Endothelial cell of umbilical vein (primary cell): Measurements from ENCODE around the gene PUDP. TPM values are rescaled to one million over a fixed set of nuclear protein-coding genes. Genes with fewer than 3 reads are reported as not detected.
"Not testable (repeated sequence)": the region's sequence is repeated elsewhere in the genome, so short reads cannot be mapped to it uniquely, and the experiment has no call there.

Source experiments
- BruUV-seq: library from RNA; stranded (reverse); fragments of 400-500 nt; replicated peaks from 2 replicates; lab custom pipeline; 2021; lab: Mats Ljungman, UMichigan
- CTCF ChIA-PET: fragments of 300-600, 350-600 bp; sonication (Branson Sonifier 250); formaldehyde crosslinking; loops from one replicate; lab custom pipeline; 2021; ENCODE audit warnings: antibody characterized with exemption, inconsistent platforms; lab: Charles Lee
- POLR2A ChIA-PET: fragments of 300-600, 350-600 bp; sonication (Branson Sonifier 250); formaldehyde crosslinking; loops from one replicate; lab custom pipeline; 2021; ENCODE audit warnings: antibody characterized with exemption, inconsistent platforms; lab: Charles Lee
- DNase-seq: peaks from one replicate; pipeline ENCODE4 v3.0.0-alpha.2; 2011; ENCODE audit warnings: low read depth, low spot score
- FAIRE-seq: peaks from 2 replicates; lab custom pipeline; 2011; peaks lifted over from hg19 to GRCh38; lab: Jason Lieb, UNC
- H2AFZ ChIP-seq: 2 replicates; pipeline ENCODE4 v1.6.0; 2012; ENCODE audit warnings: low read depth, low read length, control low read depth, inconsistent platforms
- H3K27ac ChIP-seq: 2 replicates; pipeline ENCODE4 v1.5.1; 2011; ENCODE audit warnings: low read depth, mild to moderate bottlenecking, control low read depth, low read length, moderate library complexity; ENCODE audit not compliant: insufficient read depth
- H3K27me3 ChIP-seq, 2 experiments: 2 replicates each; pipeline versions ENCODE4 v1.6.0 to v1.6.1; 2011; ENCODE audit warnings: low read length in 2 of 2, mixed read lengths in 1 of 2; ENCODE audit not compliant: control insufficient read depth in 2 of 2, insufficient read depth in 2 of 2
- H3K36me3 ChIP-seq, 2 experiments: 2 replicates in 1 of 2; 3 replicates in 1 of 2; pipeline ENCODE4 v1.5.1; 2011; ENCODE audit warnings: low read length in 2 of 2, mild to moderate bottlenecking in 1 of 2, moderate library complexity in 1 of 2; ENCODE audit not compliant: control insufficient read depth in 2 of 2, insufficient read depth in 2 of 2; ENCODE audit errors: extremely low read depth in 1 of 2
- H3K4me1 ChIP-seq: 3 replicates; pipeline ENCODE4 v1.5.1; 2011; ENCODE audit warnings: mild to moderate bottlenecking, low read length; ENCODE audit not compliant: control insufficient read depth, insufficient read depth; ENCODE audit errors: extremely low read depth
- H3K4me2 ChIP-seq: 2 replicates; pipeline ENCODE4 v1.6.1; 2011; ENCODE audit warnings: low read length, control low read depth, mixed read lengths; ENCODE audit not compliant: insufficient read depth
- H3K4me3 ChIP-seq, 3 experiments: fragments of 200-600 bp in 1 of 3; sonication (generic), shearing (Covaris generic) in 1 of 3; replicated peaks in 1 of 3; 2 replicates each; pipeline ENCODE4 v1.5.1; 2011 to 2016; ENCODE audit warnings: control low read depth in 3 of 3, low read length in 3 of 3, mild to moderate bottlenecking in 2 of 3, inconsistent platforms in 1 of 3, low read depth in 1 of 3, moderate library complexity in 1 of 3; ENCODE audit not compliant: insufficient read depth in 1 of 3
- H3K79me2 ChIP-seq: 2 replicates; pipeline ENCODE4 v1.6.0; 2012; ENCODE audit warnings: low read length, inconsistent platforms; ENCODE audit not compliant: control insufficient read depth, insufficient read depth
- H3K9ac ChIP-seq: replicated peaks from 2 replicates; pipeline ENCODE3; 2011; ENCODE audit warnings: low read length, control low read depth; ENCODE audit not compliant: insufficient read depth; ENCODE audit errors: extremely low read depth
- H3K9me1 ChIP-seq: replicated peaks from 3 replicates; pipeline ENCODE4 v1.6.0; 2011; ENCODE audit warnings: mild to moderate bottlenecking, low read length; ENCODE audit not compliant: control insufficient read depth, insufficient read depth; ENCODE audit errors: extremely low read depth
- H3K9me3 ChIP-seq: replicated peaks from 2 replicates; pipeline ENCODE4 v1.5.1; 2012; ENCODE audit warnings: low read length, inconsistent platforms; ENCODE audit not compliant: control insufficient read depth, insufficient read depth
- H4K20me1 ChIP-seq: replicated peaks from 2 replicates; pipeline ENCODE3; 2011; ENCODE audit warnings: mild to moderate bottlenecking, low read length; ENCODE audit not compliant: control insufficient read depth, insufficient read depth; ENCODE audit errors: extremely low read depth
- EZH2 ChIP-seq: IDR thresholded peaks from 2 replicates; pipeline ENCODE4 v1.6.1; 2012; ENCODE audit warnings: borderline replicate concordance, low read depth, mild to moderate bottlenecking, moderate library complexity, low read length, inconsistent platforms; ENCODE audit not compliant: severe bottlenecking
- FOS ChIP-seq: IDR thresholded peaks from 2 replicates; pipeline ENCODE4 v1.6.1; 2011; ENCODE audit warnings: mild to moderate bottlenecking, low read length, moderate library complexity, borderline replicate concordance; ENCODE audit not compliant: insufficient read depth
- GATA2 ChIP-seq: IDR thresholded peaks from 2 replicates; pipeline ENCODE4 v1.7.0; 2011; ENCODE audit warnings: low read depth, mild to moderate bottlenecking, moderate library complexity, mixed read lengths, low read length; ENCODE audit not compliant: insufficient read length, insufficient read depth
- JUN ChIP-seq: IDR thresholded peaks from 2 replicates; pipeline ENCODE4 v1.6.1; 2011; ENCODE audit warnings: borderline replicate concordance, low read depth; ENCODE audit not compliant: insufficient read length, insufficient read depth
- MAX ChIP-seq: IDR thresholded peaks from 2 replicates; pipeline ENCODE4 v1.6.1; 2011; ENCODE audit not compliant: insufficient read depth, insufficient read length
- MYC ChIP-seq: IDR thresholded peaks from one replicate; pipeline ENCODE4 v1.6.1; 2011; ENCODE audit warnings: mild to moderate bottlenecking, low read depth, low read length
- POLR2A ChIP-seq: IDR thresholded peaks from 2 replicates; pipeline ENCODE4 v1.6.1; 2012; ENCODE audit warnings: low read depth, mild to moderate bottlenecking, control low read depth, low read length
- dilution Hi-C: fragments of 300-500 bp; cut with MboI; formaldehyde crosslinking; loops from one replicate; pipeline ENCODE4 v1.15.0; 2019; ENCODE audit warnings: low sequenced_read_pairs; ENCODE audit not compliant: extremely low pct_ligation_motif_present
- intact Hi-C: fragments of 100-400 bp; cut with micrococcal nuclease; formaldehyde crosslinking; loops from one replicate; pipeline ENCODE4 v1.10.0; 2022
- polyA plus RNA-seq, 4 experiments: library from polyadenylated mRNA; depleted of rRNA in 3 of 4; stranded (reverse) in 3 of 4; unstranded in 1 of 4; fragments of >200 nt; gene quantifications; 2 replicates each; pipeline versions ENCODE4 v1.2.1 to v1.2.3, GENCODE V29; 2011 to 2012; ENCODE audit warnings: missing spikeins in 1 of 4
- total RNA-seq: library from RNA; stranded (reverse); gene quantifications from 2 replicates; pipeline ENCODE4 v1.2.3, GENCODE V29; 2021
- TF ChIP-seq, protein P1 (sequence below), 2 donors: IDR thresholded peaks; 1 replicate in 1 of 2; 2 replicates in 1 of 2; pipeline ENCODE4 v1.5.1; 2011; ENCODE audit warnings: low read length in 2 of 2, mild to moderate bottlenecking in 2 of 2, moderate library complexity in 2 of 2, control low read depth in 1 of 2, inconsistent platforms in 1 of 2, low read depth in 1 of 2; ENCODE audit not compliant: insufficient read depth in 1 of 2; ENCODE audit errors: extremely low read depth in 1 of 2

Gene PUDP
- total and polyA plus RNA-seq, 2 donors (not counting 3 experiments of a cell fraction or from before 2014, with no cell fraction given) = 17.3 to 22.5 TPM

DNA sequence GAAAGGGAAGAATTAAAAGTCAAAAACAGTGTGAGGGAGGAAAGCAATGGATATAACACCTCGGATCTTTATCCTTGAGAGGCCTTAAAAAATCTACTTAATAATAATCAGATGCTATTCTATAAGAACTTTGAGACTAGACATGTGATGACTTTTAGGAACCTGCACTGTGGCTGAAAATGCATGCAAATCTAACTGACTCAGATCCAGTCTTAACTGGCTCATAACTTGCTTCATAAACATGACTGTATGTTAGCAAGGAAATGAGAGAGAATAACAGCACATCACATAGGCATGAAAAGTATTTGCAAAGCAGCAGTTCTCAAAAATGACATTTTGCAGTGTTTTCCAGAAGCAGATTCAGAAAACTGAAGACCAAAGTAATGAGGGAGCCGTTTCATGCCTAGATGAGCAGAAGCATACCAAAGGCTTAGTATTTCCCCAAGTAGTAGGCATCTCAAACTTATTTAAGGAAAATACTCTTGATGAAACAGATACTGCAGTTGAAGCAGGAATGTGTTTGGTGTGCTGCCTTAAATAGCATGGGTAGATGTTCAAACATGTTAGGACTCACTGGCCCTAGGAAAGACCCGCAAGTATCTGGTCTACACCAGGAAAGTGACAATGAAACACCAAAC lies 104.0 kb downstream of the PUDP start:
- H3K27me3 ChIP-seq, BruUV-seq, H3K27ac ChIP-seq, H3K9me3 ChIP-seq, H3K36me3 ChIP-seq, POLR2A ChIA-PET, H3K4me1 ChIP-seq, dilution Hi-C loops, H3K79me2 ChIP-seq, intact Hi-C loops, H4K20me1 ChIP-seq, H3K9me1 ChIP-seq, DNase-seq, H2AFZ ChIP-seq, FAIRE-seq, H3K4me2 ChIP-seq, H3K9ac ChIP-seq, H3K4me3 ChIP-seq: not testable (repeated sequence)
- CTCF ChIA-PET = interaction anchor here (1.6 kb wide), 1 partner anchor 104 kb away, joined by 3 read pairs; the partner anchor contains the start of gene PUDP
- peak; percentile 9 for TF ChIP-seq FOS

DNA sequence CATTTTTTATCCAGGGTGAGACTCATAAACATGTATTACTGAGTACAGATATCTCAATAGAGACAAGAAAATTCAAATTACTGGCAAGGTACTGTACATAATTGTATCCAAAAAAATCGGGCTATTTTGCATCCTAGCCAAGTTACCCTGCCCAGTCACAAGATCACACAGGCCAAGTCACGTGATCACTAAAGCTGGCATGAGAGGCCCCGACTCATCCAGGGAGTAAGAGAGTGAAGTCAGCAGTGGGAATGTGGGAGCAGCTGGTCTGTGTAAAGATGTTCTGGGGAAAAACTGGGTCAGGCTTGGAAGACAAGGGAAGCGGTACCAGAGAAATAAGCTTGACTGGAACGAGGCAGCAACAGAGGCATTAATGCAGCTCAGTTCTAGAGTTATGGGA lies 119.7 kb downstream of the PUDP start:
- H3K9me3 ChIP-seq = no peaks in the 10 kb centered on the region
- no peaks in the 10 kb centered on the region for H3K9me1 ChIP-seq
- H3K4me3 ChIP-seq = no peak overlapping the region
- DNase-seq = no peak
- TF ChIP-seq EZH2 (no peak), MYC (no peak), GATA2 (no peak), FOS (no peak), MAX (no peak), JUN (no peak), POLR2A (no peak)
- TF ChIP-seq, protein P1, sequence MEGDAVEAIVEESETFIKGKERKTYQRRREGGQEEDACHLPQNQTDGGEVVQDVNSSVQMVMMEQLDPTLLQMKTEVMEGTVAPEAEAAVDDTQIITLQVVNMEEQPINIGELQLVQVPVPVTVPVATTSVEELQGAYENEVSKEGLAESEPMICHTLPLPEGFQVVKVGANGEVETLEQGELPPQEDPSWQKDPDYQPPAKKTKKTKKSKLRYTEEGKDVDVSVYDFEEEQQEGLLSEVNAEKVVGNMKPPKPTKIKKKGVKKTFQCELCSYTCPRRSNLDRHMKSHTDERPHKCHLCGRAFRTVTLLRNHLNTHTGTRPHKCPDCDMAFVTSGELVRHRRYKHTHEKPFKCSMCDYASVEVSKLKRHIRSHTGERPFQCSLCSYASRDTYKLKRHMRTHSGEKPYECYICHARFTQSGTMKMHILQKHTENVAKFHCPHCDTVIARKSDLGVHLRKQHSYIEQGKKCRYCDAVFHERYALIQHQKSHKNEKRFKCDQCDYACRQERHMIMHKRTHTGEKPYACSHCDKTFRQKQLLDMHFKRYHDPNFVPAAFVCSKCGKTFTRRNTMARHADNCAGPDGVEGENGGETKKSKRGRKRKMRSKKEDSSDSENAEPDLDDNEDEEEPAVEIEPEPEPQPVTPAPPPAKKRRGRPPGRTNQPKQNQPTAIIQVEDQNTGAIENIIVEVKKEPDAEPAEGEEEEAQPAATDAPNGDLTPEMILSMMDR (IDR thresholded peaks at IDR 0.05; ENCODE audit: extremely low read depth in 1 of 2, insufficient read depth in 1 of 2, low read depth in 1 of 2, low read length in 2 of 2) = no peak
- H3K79me2 ChIP-seq = no peaks in the 10 kb centered on the region
- H3K36me3 ChIP-seq = no peaks in the 10 kb centered on the region
- dilution Hi-C loops = no loop called here
- ChIA-PET CTCF (no interaction called here), POLR2A (no interaction called here)
- H4K20me1 ChIP-seq = no peaks in the 10 kb centered on the region
- H2AFZ ChIP-seq = no peak overlapping the region
- H3K4me1 ChIP-seq = no peaks in the 10 kb centered on the region
- no peak overlapping the region for H3K4me2 ChIP-seq
- no TSS peak for BruUV-seq
- no peak overlapping the region for H3K27ac ChIP-seq
- no peak for FAIRE-seq
- no peak overlapping the region for H3K9ac ChIP-seq
- intact Hi-C loops = no loop called here
- no peaks in the 10 kb centered on the region for H3K27me3 ChIP-seq
